22Rv1 (cell line): Measurements from ENCODE around the gene N4BP2L2.

Source experiments
- CTCF ChIP-seq: fragments of 450-650 bp; IDR thresholded peaks from 2 replicates; pipeline ENCODE4 v1.5.1; 2017; ENCODE audit warnings: mild to moderate bottlenecking
- ZFX ChIP-seq: fragments of 450-650 bp; IDR thresholded peaks from 2 replicates; pipeline ENCODE4 v1.6.1; 2017; ENCODE audit warnings: antibody characterized with exemption, borderline replicate concordance

GRCh38 chr13:32503727-32504126, 34.9 kb downstream of the N4BP2L2 start:
- TF ChIP-seq CTCF (no peak), ZFX (no peak)
